Tibial nerve (tissue), 4 donors: Measurements from ENCODE around the gene AGPS.

Experiments used
- CTCF ChIP-seq, 5 experiments: fragments of 200-600 bp in 3 of 5; fragments of 450-650 bp in 2 of 5; sonication (generic) in 3 of 5; IDR thresholded peaks; one replicate each; pipeline ENCODE4 v1.5.1; 2016 to 2019; ENCODE audit warnings: antibody characterized with exemption in 5 of 5, mild to moderate bottlenecking in 3 of 5, moderate library complexity in 2 of 5
- EP300 ChIP-seq, 2 donors: sonication (generic); formaldehyde crosslinking; IDR thresholded peaks; one replicate each; pipeline ENCODE4 v1.6.1; 2017; ENCODE audit warnings: antibody characterized with exemption in 2 of 2, mild to moderate bottlenecking in 1 of 2
- POLR2A ChIP-seq, 2 donors: fragments of 450-650 bp; IDR thresholded peaks; one replicate each; pipeline ENCODE4 v1.6.1; 2017; ENCODE audit warnings: antibody characterized with exemption in 2 of 2, mild to moderate bottlenecking in 2 of 2, moderate library complexity in 2 of 2

GRCh38 chr2:177394594-177394973 lies 2.0 kb downstream of the AGPS start:
- no peak for TF ChIP-seq CTCF (IDR thresholded peaks at IDR 0.05)
- TF ChIP-seq EP300 (IDR thresholded peaks at IDR 0.05): no peak
- TF ChIP-seq POLR2A (IDR thresholded peaks at IDR 0.05): no peak
